ENCODE data around the gene SLC36A1. TPM values are rescaled to one million over a fixed set of nuclear protein-coding genes. Genes with fewer than 3 reads are reported as not detected.

The SLC36A1 gene
- total RNA-seq, 1 experiment from 2014 or later, result 15.0 TPM

DNA sequence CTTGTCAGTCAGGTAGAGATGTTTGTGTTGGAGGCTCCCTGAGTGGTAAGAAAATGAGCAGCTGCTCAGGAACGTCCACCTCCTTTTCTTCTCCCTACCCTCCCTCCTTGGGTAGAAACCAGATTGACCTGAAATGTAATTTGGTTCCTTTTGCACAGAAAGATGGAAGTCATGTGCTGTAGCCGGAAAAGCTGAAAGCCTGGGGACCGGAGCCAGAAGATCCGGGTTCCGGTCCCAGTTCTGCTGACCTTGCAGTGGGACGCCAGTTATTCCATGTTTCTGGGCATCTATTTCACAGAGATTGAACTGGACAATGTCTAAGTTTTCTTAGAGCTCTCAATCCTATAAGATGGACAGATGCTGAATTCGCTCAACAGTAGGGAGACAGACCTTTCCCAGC lies 40.1 kb downstream of the SLC36A1 start:
- Histone ChIP-seq H3K23me2 (ENCODE audit: insufficient read length, low read depth, low read length, poor library complexity, severe bottlenecking) (no peaks in the 10 kb centered on the region), H3K14ac (ENCODE audit: insufficient read depth, low read length) (no peak overlapping the region), H3K9ac (ENCODE audit: extremely low read depth, insufficient read length, low read length) (no peak overlapping the region), H4K5ac (ENCODE audit: insufficient read length, low read depth, low read length) (no peak overlapping the region), H3K79me1 (ENCODE audit: insufficient read depth, low read depth, low read length, poor library complexity, severe bottlenecking) (no peaks in the 10 kb centered on the region), H4K91ac (ENCODE audit: insufficient read length, low read depth, low read length) (no peak overlapping the region), H3K9me3 (ENCODE audit: control insufficient read depth, low read depth, low read length) (no peaks in the 10 kb centered on the region), H3K4me1 (ENCODE audit: insufficient read depth, low read length) (no peaks in the 10 kb centered on the region), H2BK20ac (ENCODE audit: low read depth, low read length, poor library complexity, severe bottlenecking) (no peak overlapping the region), H3K27ac (ENCODE audit: insufficient read length, low read depth, low read length) (no peak overlapping the region), H3K79me2 (ENCODE audit: insufficient read depth, low read length) (no peaks in the 10 kb centered on the region), H3K23ac (ENCODE audit: insufficient read length, low read depth, low read length) (no peak overlapping the region), H3K4me2 (ENCODE audit: insufficient read depth, insufficient read length, low read length) (no peak overlapping the region), H2AFZ (ENCODE audit: low read length) (no peak overlapping the region), H4K8ac (replicated peaks; ENCODE audit: insufficient read length, low read depth, low read length) (no peak overlapping the region), H2AK5ac (ENCODE audit: insufficient read length, low read length) (no peak overlapping the region), H3K18ac (ENCODE audit: insufficient read length, low read depth, low read length) (no peak overlapping the region), H3K27me3 (ENCODE audit: insufficient read depth, low read length) (no peaks in the 10 kb centered on the region), H2BK12ac (ENCODE audit: insufficient read length, low read depth, low read length) (no peak overlapping the region), H3K4ac (ENCODE audit: low read depth, low read length) (no peak overlapping the region), H2BK120ac (ENCODE audit: low read depth, low read length, poor library complexity, severe bottlenecking) (no peak overlapping the region), H2BK15ac (ENCODE audit: low read depth, low read length) (no peak overlapping the region), H3K56ac (ENCODE audit: insufficient read length, low read depth, low read length) (no peak overlapping the region), H2BK5ac (ENCODE audit: insufficient read length, low read length) (no peak overlapping the region), H3T11ph (ENCODE audit: low read length) (no peak overlapping the region), H4K20me1 (ENCODE audit: control insufficient read depth, insufficient read depth, insufficient read length) (no peaks in the 10 kb centered on the region)
- Mint-ChIP-seq H3K27ac (no peak overlapping the region; a peak in 1 of 7 replicates), H3K4me3 (no peak overlapping the region), H3K36me3 (ENCODE audit: insufficient read depth in 1 of 3, low read depth in 3 of 3) (peaks cover 7 to 49% (median 31%) of the 10 kb centered on the region in 3 experiments; a peak in 6 of 7 replicates), H3K9me3 (no peaks in the 10 kb centered on the region), H3K27me3 (ENCODE audit: low read depth) (no peaks in the 10 kb centered on the region), H3K4me1 (peaks cover 13 to 18% of the 10 kb centered on the region in 2 experiments)
- DNase-seq, result no peak
- TF ChIP-seq, protein P1, sequence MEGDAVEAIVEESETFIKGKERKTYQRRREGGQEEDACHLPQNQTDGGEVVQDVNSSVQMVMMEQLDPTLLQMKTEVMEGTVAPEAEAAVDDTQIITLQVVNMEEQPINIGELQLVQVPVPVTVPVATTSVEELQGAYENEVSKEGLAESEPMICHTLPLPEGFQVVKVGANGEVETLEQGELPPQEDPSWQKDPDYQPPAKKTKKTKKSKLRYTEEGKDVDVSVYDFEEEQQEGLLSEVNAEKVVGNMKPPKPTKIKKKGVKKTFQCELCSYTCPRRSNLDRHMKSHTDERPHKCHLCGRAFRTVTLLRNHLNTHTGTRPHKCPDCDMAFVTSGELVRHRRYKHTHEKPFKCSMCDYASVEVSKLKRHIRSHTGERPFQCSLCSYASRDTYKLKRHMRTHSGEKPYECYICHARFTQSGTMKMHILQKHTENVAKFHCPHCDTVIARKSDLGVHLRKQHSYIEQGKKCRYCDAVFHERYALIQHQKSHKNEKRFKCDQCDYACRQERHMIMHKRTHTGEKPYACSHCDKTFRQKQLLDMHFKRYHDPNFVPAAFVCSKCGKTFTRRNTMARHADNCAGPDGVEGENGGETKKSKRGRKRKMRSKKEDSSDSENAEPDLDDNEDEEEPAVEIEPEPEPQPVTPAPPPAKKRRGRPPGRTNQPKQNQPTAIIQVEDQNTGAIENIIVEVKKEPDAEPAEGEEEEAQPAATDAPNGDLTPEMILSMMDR (conservative IDR thresholded peaks at IDR 0.05), result no peak
- WGBS (ENCODE audit: extremely low coverage, insufficient read length, low lambda C conversion rate), result no CpG with 5 or more reads among the region's 7 CpGs

Data from H9 (cell line).